ENCODE data around the gene PHLPP1. TPM values are rescaled to one million over a fixed set of nuclear protein-coding genes. Genes with fewer than 3 reads are reported as not detected.
A peak's percentile ranks its signal among the peaks of the same experiment; 100 is the strongest.

PHLPP1 gene
- total and polyA plus RNA-seq, 2 experiments from 2014 or later = 15.7 to 73.6 TPM

- H3K9me2 ChIP-seq (ENCODE audit: insufficient read depth) = no peaks in the 10 kb centered on the region
- peaks cover 41% of the 10 kb centered on the region for H3K4me1 ChIP-seq (ENCODE audit: insufficient read depth)
- ATAC-seq (no peak), DNase-seq (ENCODE audit: low spot score) (no peak)
- no peak overlapping the region for H2AFZ ChIP-seq
- H4K20me1 ChIP-seq (replicated peaks; ENCODE audit: insufficient read depth) = no peaks in the 10 kb centered on the region
- Mint-ChIP-seq H3K27ac (peak overlapping the region; percentile 94), H3K4me1 (peaks cover 59% of the 10 kb centered on the region), H3K36me3 (ENCODE audit: low read depth) (peaks cover 26% of the 10 kb centered on the region), H3K9me3 (no peaks in the 10 kb centered on the region), H3K27me3 (ENCODE audit: insufficient read depth, low read depth, poor library complexity) (peaks cover 7% of the 10 kb centered on the region), H3K4me3 (no peak overlapping the region)
- TF ChIP-seq, protein P1, sequence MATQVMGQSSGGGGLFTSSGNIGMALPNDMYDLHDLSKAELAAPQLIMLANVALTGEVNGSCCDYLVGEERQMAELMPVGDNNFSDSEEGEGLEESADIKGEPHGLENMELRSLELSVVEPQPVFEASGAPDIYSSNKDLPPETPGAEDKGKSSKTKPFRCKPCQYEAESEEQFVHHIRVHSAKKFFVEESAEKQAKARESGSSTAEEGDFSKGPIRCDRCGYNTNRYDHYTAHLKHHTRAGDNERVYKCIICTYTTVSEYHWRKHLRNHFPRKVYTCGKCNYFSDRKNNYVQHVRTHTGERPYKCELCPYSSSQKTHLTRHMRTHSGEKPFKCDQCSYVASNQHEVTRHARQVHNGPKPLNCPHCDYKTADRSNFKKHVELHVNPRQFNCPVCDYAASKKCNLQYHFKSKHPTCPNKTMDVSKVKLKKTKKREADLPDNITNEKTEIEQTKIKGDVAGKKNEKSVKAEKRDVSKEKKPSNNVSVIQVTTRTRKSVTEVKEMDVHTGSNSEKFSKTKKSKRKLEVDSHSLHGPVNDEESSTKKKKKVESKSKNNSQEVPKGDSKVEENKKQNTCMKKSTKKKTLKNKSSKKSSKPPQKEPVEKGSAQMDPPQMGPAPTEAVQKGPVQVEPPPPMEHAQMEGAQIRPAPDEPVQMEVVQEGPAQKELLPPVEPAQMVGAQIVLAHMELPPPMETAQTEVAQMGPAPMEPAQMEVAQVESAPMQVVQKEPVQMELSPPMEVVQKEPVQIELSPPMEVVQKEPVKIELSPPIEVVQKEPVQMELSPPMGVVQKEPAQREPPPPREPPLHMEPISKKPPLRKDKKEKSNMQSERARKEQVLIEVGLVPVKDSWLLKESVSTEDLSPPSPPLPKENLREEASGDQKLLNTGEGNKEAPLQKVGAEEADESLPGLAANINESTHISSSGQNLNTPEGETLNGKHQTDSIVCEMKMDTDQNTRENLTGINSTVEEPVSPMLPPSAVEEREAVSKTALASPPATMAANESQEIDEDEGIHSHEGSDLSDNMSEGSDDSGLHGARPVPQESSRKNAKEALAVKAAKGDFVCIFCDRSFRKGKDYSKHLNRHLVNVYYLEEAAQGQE (IDR thresholded peaks at IDR 0.05; ENCODE audit: unreplicated experiment) = no peak
- TF ChIP-seq POLR2AphosphoS5 (IDR thresholded peaks at IDR 0.05; ENCODE audit: low read depth) (no peak), STAT1 (IDR thresholded peaks at IDR 0.05; ENCODE audit: unreplicated experiment) (no peak), EZH2phosphoT487 (IDR thresholded peaks at IDR 0.05; ENCODE audit: unreplicated experiment) (no peak), JUNB (IDR thresholded peaks at IDR 0.05; ENCODE audit: unreplicated experiment) (no peak), ZNF114 (CRISPR knock-in tag; IDR thresholded peaks at IDR 0.05) (no peak)
- TF ChIP-seq, protein P2, sequence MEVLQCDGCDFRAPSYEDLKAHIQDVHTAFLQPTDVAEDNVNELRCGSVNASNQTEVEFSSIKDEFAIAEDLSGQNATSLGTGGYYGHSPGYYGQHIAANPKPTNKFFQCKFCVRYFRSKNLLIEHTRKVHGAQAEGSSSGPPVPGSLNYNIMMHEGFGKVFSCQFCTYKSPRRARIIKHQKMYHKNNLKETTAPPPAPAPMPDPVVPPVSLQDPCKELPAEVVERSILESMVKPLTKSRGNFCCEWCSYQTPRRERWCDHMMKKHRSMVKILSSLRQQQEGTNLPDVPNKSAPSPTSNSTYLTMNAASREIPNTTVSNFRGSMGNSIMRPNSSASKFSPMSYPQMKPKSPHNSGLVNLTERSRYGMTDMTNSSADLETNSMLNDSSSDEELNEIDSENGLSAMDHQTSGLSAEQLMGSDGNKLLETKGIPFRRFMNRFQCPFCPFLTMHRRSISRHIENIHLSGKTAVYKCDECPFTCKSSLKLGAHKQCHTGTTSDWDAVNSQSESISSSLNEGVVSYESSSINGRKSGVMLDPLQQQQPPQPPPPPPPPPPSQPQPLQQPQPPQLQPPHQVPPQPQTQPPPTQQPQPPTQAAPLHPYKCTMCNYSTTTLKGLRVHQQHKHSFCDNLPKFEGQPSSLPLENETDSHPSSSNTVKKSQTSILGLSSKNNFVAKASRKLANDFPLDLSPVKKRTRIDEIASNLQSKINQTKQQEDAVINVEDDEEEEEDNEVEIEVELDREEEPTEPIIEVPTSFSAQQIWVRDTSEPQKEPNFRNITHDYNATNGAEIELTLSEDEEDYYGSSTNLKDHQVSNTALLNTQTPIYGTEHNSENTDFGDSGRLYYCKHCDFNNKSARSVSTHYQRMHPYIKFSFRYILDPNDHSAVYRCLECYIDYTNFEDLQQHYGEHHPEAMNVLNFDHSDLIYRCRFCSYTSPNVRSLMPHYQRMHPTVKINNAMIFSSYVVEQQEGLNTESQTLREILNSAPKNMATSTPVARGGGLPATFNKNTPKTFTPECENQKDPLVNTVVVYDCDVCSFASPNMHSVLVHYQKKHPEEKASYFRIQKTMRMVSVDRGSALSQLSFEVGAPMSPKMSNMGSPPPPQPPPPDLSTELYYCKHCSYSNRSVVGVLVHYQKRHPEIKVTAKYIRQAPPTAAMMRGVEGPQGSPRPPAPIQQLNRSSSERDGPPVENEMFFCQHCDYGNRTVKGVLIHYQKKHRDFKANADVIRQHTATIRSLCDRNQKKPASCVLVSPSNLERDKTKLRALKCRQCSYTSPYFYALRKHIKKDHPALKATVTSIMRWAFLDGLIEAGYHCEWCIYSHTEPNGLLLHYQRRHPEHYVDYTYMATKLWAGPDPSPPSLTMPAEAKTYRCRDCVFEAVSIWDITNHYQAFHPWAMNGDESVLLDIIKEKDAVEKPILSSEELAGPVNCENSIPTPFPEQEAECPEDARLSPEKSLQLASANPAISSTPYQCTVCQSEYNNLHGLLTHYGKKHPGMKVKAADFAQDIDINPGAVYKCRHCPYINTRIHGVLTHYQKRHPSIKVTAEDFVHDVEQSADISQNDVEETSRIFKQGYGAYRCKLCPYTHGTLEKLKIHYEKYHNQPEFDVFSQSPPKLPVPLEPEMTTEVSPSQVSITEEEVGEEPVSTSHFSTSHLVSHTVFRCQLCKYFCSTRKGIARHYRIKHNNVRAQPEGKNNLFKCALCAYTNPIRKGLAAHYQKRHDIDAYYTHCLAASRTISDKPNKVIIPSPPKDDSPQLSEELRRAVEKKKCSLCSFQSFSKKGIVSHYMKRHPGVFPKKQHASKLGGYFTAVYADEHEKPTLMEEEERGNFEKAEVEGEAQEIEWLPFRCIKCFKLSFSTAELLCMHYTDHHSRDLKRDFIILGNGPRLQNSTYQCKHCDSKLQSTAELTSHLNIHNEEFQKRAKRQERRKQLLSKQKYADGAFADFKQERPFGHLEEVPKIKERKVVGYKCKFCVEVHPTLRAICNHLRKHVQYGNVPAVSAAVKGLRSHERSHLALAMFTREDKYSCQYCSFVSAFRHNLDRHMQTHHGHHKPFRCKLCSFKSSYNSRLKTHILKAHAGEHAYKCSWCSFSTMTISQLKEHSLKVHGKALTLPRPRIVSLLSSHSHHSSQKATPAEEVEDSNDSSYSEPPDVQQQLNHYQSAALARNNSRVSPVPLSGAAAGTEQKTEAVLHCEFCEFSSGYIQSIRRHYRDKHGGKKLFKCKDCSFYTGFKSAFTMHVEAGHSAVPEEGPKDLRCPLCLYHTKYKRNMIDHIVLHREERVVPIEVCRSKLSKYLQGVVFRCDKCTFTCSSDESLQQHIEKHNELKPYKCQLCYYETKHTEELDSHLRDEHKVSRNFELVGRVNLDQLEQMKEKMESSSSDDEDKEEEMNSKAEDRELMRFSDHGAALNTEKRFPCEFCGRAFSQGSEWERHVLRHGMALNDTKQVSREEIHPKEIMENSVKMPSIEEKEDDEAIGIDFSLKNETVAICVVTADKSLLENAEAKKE (CRISPR knock-in tag; IDR thresholded peaks at IDR 0.05) = no peak
- H3K4me2 ChIP-seq = no peak overlapping the region
- H3K79me2 ChIP-seq (replicated peaks; ENCODE audit: insufficient read depth) = peaks cover 56% of the 10 kb centered on the region
- no peaks in the 10 kb centered on the region for H3F3A ChIP-seq (replicated peaks; ENCODE audit: low read depth)
- no peaks in the 10 kb centered on the region for H3K36me3 ChIP-seq (ENCODE audit: insufficient read depth)
- no peaks in the 10 kb centered on the region for H3K27me3 ChIP-seq (ENCODE audit: insufficient read depth)
- H3K27ac ChIP-seq (ENCODE audit: low read depth) = peak overlapping the region; percentile 93
- no peak overlapping the region for H3K4me3 ChIP-seq
Observed at GRCh38 chr18:62875323-62875722, 160.0 kb downstream of the PHLPP1 start.
